Renal cortex interstitium (tissue), 11 donors: Measurements from ENCODE around the gene KLHL14. TPM values are rescaled to one million over a fixed set of nuclear protein-coding genes. Genes with fewer than 3 reads are reported as not detected.
"Not testable (repeated sequence)": the region's sequence is repeated elsewhere in the genome, so short reads cannot be mapped to it uniquely, and the experiment has no call there.

Source experiments
- DNase-seq, 11 donors: peaks; one replicate each; pipeline ENCODE4 v3.0.0-alpha.2; 2013; ENCODE audit warnings: low read depth in 9 of 11, low spot score in 4 of 11; ENCODE audit errors: extremely low read depth in 1 of 11
- polyA plus RNA-seq, 3 donors: library from polyadenylated mRNA; unstranded; fragments of 120-200 nt; gene quantifications; one replicate each; pipeline ENCODE4 v1.2.1, GENCODE V29; 2013; ENCODE audit not compliant: insufficient read length in 3 of 3

Gene KLHL14
- polyA plus RNA-seq, 3 donors, result 27.4 to 31.5 (median 28.0) TPM

DNA sequence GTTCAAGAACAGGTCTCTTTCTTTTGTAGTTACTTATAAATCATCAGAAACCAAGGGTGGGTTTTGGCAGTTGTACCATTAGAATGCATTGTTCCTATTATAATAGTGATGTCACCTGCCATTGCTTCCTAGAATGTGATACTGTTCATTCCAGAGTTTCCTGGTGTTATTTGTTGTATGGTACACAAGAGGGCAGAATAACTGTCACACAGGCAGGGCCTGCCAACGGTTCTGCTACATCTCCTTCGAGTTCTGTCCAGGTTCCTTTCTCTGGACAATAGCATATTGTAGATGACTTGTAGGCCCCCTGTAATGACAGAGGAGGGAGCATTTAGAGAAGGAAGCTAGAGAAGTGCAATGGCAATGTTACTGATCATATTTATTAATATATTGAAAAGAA lies 98.3 kb downstream of the KLHL14 start:
- DNase-seq, result no peak

DNA sequence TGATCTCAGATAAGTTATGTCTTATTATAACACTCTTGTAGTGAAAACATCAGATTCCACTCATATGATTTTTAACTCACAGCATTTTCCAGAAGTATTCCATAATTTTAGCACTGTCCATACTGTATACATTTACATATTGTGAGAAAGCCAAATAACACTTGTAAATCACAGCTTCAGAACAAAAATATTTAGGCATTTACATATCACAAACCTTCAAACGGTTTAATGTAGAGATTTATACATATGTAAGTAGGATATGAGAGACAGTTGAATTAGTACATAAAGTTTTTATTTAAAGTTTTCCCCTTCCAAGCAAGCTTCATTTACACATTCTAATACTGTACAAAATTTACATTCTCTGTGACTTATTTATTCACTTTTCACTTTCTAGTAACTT lies 100.4 kb downstream of the KLHL14 start:
- no peak for DNase-seq

DNA sequence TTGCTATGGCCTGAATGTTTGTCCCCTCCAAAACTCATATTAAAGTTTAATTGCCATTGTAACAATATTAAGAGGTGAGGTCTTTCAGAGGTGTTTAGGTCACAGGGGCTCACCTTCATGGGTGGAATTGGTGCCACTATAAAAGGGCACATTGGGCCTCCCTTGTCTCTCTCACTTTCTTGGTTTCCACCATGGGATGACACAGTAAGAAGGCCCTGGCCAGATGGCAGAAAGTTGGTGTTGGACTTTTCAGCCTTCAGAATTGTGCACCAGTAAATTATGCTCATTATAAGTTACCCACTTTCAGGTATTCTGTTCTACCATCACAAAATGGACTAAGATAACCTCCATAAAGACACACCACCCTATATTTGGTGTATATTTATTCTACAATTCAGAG lies 102.1 kb downstream of the KLHL14 start:
- no peak for DNase-seq

DNA sequence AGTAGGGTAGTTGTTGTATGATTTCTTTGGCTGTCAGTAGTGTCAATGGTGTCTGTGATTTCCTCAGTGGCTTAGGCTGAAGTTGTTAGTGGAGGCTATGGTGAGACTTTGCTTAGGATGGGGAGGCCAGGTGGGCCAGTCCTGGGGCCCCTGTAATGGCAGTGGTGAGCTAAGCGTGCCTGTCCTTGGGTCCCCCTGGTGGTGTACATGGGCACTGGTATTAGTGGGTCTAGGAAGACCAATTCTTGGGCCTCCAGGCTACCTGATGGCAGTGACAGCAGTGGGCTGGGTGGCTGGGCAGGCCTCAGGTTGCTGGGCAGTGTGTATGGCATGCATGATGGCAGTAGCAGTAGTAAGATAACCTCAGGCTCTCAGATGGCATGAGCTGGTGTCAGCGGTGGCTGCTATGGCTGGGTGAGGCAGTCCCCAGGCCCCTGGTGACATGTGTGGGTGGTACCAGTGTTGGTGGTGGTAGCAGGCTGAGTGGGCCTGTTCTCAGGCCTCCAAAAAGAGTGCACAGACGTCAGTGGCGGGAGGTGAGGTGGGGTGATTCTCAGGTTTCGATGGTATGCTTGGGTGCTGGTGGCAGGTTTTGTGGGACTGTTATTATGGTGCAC lies 103.2 kb downstream of the KLHL14 start:
- DNase-seq, result no peak

DNA sequence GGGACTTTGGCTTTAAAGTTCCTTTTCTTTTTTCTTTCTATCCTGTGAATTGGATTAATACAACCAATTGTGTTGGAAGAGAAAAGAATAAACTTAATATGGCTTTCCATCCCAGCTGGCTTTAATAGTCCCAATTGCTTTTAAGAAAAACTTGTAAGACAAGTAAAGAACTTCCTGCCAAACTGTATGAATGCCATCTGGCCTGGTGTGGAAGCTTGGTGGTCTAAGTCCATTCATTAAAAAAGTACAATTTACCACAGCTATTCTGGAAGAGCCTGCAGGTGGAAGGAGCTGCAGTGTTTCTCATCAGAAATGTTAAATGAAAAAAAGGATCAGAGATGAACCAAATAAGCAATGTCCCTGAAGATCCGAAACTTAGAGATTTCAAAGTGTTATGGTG lies 103.9 kb downstream of the KLHL14 start:
- no peak for DNase-seq

DNA sequence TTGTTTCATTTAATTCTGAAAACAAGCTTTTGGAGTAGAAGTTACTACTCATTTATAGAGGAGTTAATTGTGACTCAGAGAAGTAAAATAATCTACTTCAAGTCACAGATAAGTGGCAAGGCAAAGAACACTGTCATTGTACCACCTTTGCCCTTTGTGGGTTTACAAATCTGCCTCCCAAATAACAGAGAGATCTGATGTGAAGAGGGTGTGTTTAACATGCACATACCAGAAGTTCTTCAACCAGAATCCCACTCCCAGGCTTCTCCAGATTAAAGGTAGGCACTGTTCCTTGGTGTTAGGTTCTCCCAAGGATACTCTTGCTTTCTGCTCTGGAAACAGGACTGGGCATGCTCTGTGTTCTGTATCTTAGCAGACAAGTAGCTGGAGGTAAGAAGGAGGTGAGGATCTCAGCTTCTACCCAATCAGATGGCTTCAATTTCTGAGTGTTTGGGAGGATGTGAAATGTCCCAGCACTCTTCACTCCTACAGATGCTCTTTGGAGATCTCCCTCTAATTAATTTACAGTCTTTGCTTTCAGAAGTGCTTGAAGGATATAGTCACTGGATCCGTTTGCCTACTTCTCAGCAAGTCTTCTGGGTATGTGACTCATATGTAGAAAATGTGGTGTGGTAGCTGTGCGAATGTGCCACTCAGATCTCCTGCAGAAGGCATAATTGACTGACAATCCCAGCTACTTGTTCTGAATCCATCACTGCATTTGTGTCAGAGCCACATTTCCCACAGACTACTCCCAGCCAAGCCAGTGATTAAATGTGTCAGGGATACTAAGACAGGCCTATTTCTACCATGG lies 111.1 kb downstream of the KLHL14 start:
- no peak for DNase-seq

DNA sequence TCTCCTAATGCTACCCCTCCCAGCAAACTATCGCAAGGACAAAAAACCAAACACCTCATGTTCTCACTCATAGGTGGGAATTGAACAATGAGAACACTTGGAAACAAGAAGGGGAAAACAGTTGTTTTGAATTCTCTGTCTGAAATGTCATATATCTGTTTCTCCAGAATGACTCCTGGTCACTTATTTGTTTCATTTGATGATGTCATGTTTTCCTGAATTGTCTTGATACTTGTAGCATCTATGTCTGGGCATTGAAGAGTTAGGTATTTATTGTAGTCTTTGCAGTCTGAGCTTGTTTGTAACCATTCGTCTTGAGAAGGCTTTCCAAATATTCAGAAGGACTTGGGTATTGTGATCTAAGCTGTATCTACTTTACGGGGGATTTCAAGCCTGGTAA lies 118.3 kb downstream of the KLHL14 start:
- DNase-seq, result not testable (repeated sequence)

DNA sequence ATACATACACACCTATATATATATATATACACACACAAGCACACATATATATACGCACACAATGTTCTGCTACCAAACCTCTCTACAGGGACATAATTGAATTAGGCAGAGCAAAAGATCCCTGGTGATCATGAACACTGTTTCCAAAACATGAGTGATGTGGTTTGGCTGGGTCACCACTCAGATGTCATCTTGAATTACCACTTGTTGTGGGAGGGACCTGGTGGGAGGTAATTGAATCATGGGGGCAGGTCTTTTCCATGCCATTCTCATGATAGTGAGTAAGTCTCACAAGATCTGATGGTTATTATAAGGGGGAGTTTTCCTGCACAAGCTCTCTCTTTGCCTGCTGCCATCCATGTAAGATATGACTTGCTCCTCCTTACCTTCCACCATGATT lies 135.2 kb downstream of the KLHL14 start:
- not testable (repeated sequence) for DNase-seq

DNA sequence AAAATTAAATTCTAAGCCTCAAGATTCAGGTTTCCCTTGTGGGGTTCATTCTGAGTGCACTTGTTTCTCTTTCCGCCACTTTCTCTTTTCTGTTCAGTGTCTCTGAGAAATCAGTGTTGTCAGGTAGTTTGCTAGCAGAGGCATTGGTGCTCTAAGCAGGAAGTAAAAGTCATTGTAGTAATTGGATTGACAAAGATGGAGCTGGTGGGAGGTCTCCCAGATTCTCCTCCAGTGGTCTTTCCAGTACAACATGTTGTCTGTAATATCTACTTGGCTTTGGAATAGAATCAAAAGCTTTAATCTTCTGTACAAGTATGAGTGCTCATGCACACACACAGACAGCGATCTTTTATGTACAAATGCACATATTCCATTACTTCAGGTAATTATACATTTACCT lies 135.6 kb downstream of the KLHL14 start:
- DNase-seq, result no peak

DNA sequence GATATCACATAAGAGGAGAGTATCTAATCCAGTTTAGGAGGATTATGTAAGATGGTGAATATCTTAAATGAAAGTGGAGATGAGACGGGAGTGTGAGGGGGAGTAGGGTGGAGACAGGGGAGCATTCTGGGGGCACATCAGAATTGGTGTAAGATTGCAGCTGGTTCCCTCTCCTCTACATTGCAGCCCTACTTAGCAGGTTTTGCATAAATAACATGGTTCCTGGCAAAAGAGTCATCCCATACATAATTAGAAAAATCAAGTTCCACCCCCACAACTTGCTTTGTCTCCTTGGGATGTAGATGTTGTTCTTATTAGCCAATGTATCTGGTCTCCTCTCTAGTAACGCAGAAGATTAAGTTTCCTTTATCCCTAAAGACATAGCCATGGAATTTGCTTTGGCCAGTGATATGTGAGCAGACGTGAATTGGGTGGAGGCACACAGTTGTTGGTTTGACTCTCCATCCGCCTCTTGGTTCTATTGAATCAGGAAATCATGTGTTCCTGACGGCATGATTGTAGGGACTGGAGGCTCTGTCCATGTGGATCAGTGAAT lies 137.9 kb downstream of the KLHL14 start:
- DNase-seq, result no peak

DNA sequence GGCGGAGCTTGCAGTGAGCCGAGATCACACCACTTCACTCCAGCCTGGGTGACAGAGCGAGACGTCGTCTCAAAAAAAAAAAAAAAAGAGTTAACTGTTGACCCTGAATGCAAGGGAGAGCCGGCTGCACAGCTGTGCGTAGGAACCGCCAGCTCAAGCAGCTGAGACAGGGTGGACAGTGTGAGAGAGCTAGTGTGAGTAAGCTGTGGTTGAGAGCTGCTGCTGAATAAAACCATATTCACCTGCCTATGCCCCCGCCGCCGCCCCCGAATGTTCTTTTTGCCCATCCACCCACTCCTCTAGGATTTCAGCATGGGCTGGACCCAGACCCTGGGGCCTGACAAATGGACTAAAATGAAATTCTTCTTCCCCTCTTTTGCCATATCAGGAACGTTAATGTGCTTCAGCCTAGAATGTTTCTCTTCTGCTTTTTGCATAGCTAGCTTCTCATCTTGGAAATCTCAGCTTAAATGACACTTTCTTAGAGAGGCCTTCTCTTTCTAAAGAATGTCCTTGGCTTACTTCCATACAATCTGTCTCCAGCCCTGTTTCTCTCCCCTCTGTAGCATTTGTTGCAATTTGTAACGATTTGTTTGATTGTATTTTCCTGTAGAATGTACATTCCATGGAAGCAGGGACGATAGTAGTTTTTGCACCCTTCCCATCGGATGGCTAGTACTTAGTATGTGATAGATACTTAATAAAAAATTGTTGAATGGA lies 142.7 kb downstream of the KLHL14 start:
- no peak for DNase-seq

DNA sequence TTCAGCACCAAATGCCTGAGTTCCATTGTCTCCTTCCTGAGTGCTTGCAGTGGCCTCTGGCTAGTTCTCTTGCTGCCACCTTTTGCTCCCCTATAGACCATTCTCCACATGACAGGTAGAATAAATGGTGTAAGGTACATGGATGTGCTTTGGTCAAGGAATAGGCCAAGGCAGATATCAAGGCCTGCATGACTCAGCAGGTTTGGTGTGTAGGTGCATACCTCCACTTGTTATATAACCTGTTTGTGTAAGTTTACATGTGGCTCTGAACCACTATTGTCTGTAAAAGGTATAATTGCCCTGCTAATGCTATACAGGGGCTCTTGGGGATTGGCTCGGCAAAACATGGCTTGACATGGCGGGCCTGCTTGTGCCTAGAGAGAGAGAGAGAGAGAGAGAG lies 143.5 kb downstream of the KLHL14 start:
- no peak for DNase-seq

DNA sequence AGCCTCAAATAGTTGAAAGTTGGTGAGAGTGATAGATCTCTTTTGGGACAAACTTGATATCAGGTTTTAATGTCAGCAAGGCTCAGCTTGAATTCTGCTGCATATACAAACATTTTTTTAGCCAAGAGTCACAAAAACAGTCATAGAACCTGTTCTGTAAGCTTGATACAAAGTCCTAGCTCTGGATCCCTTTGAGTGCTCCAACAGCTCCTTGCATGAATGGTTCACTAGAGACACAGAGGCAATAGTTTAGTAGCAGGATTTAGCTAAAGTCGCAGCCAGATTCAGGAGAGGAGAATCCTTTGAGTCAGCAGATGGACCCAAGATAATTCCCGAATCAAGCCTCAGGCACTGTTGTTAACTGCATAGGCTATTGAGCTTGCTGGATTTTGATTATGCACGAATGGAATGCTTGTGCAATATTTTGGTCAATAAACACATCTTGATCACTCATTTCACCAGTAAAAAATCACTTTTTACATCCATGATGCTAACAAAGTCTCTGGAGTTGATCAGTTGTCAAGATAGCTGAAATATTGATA lies 148.6 kb downstream of the KLHL14 start:
- no peak for DNase-seq

DNA sequence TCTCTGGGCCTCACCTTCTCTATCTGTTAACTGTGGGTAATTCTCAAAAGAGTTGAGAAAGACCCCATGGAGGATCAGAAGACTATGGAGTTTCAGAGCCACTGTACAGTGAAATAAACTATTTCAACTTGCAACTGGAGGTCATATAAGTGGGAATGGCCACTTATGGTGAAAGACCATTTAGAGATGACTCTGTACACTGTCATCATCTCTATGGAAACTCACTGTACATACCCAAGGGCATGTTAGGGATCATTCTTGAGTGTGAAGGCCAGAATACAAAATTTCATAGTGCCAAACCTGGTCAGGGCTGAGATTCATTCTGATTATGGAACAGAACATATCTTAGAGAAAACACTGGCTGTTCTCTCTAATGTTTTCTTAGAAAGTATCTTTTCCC lies 149.3 kb downstream of the KLHL14 start:
- DNase-seq, result no peak
